Neural crest cell (in vitro differentiated cells): ENCODE results near the gene IL17RE. TPM values are rescaled to one million over a fixed set of nuclear protein-coding genes. Genes with fewer than 3 reads are reported as not detected.
"Not testable (repeated sequence)": the region's sequence is repeated elsewhere in the genome, so short reads cannot be mapped to it uniquely, and the experiment has no call there.

Experiments
- DNase-seq: peaks from one replicate; pipeline ENCODE4 v3.0.0; 2021; ENCODE audit warnings: low read depth, mixed read lengths, low spot score
- H3K27ac Mint-ChIP-seq: one replicate; pipeline ENCODE4 v1.8.0; 2021; ENCODE audit warnings: mild to moderate bottlenecking, mixed read lengths; ENCODE audit not compliant: unreplicated experiment
- H3K27me3 Mint-ChIP-seq: 2 replicates; pipeline ENCODE4 v1.8.0; 2021; ENCODE audit warnings: low read depth, mild to moderate bottlenecking, mixed read lengths
- H3K36me3 Mint-ChIP-seq: 2 replicates; pipeline ENCODE4 v1.8.0; 2021; ENCODE audit warnings: low read depth, mild to moderate bottlenecking, mixed read lengths
- H3K4me1 Mint-ChIP-seq: 2 replicates; pipeline ENCODE4 v1.8.0; 2021; ENCODE audit warnings: mixed read lengths
- H3K4me3 Mint-ChIP-seq: one replicate; pipeline ENCODE4 v1.8.0; 2021; ENCODE audit warnings: mild to moderate bottlenecking, mixed read lengths
- H3K9me3 Mint-ChIP-seq: 2 replicates; pipeline ENCODE4 v1.8.0; 2021; ENCODE audit warnings: mixed read lengths
- CTCF ChIP-seq: fragments of 200-600 bp; sonication (generic); conservative IDR thresholded peaks from 2 replicates; pipeline ENCODE4 v1.5.0; 2021; ENCODE audit warnings: antibody characterized with exemption, mild to moderate bottlenecking
- total RNA-seq: library from RNA; stranded (reverse); gene quantifications from 2 replicates; pipeline ENCODE4 v1.2.1, GENCODE V29; 2021

IL17RE gene
- total RNA-seq, 1 donor from 2014 or later, result 1.7 TPM

DNA sequence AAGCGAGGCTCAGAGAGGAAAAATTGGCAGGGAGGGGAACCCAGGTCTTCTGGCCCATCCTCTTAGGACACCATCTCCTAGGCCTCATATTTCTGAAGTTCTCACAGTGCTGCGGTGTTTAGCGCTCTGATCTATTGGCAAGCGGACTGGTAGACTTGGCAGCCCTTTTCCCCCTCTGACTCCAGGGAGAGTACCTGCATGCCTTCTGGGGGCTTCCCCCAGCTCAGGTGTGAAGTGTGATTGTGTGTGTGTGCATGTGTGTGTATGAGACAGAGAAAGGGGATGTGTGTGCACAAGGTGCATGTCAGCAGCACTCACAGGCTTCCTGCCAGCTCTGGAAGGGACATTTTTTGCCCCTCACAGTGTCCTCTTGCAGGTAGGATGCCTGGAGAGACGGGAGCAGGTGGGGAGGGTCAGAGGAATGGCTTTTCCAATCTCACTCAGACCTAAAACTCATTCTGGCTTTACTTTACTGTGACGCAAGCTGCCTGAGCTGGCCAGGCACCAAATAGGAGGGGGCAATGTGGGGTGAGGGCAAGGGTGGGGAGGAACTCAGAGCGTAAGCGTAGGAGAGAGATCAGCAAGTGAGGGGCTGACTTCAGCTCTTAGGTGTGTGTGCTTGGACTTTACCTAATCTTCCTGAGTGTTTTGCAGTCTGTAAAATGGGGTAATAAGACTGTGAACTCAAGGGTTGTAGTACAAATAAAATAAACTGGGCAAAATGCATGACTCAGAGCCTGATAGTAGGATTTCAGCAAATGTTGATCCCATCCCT, 4.0 kb upstream of the IL17RE start:
- no peaks in the 10 kb centered on the region for H3K4me1 Mint-ChIP-seq
- no peak overlapping the region for H3K4me3 Mint-ChIP-seq
- no peak for DNase-seq
- H3K36me3 Mint-ChIP-seq, result peaks cover 4% of the 10 kb centered on the region
- H3K27me3 Mint-ChIP-seq, result no peaks in the 10 kb centered on the region
- TF ChIP-seq CTCF, result no peak
- no peak overlapping the region for H3K27ac Mint-ChIP-seq
- H3K9me3 Mint-ChIP-seq, result no peaks in the 10 kb centered on the region

- Mint-ChIP-seq H3K36me3 (peaks cover 4% of the 10 kb centered on the region), H3K9me3 (no peaks in the 10 kb centered on the region), H3K27me3 (no peaks in the 10 kb centered on the region), H3K4me3 (no peak overlapping the region), H3K27ac (no peak overlapping the region), H3K4me1 (no peaks in the 10 kb centered on the region)
- DNase-seq, result no peak
- no peak for TF ChIP-seq CTCF
Measured at GRCh38 chr3:9899289-9899791, 3.3 kb upstream of the IL17RE start.

GRCh38 chr3:9900965-9901415, 1.7 kb upstream of the IL17RE start:
- H3K27ac Mint-ChIP-seq, H3K27me3 Mint-ChIP-seq, DNase-seq, H3K4me3 Mint-ChIP-seq, H3K9me3 Mint-ChIP-seq, H3K4me1 Mint-ChIP-seq, H3K36me3 Mint-ChIP-seq: not testable (repeated sequence)

GRCh38 chr3:9901967-9902366, 681 bp upstream of the IL17RE start:
- Mint-ChIP-seq H3K4me1 (no peaks in the 10 kb centered on the region), H3K27me3 (no peaks in the 10 kb centered on the region), H3K36me3 (no peaks in the 10 kb centered on the region), H3K9me3 (no peaks in the 10 kb centered on the region), H3K27ac (no peak overlapping the region), H3K4me3 (no peak overlapping the region)
- DNase-seq, result no peak
- TF ChIP-seq CTCF, result no peak

DNA sequence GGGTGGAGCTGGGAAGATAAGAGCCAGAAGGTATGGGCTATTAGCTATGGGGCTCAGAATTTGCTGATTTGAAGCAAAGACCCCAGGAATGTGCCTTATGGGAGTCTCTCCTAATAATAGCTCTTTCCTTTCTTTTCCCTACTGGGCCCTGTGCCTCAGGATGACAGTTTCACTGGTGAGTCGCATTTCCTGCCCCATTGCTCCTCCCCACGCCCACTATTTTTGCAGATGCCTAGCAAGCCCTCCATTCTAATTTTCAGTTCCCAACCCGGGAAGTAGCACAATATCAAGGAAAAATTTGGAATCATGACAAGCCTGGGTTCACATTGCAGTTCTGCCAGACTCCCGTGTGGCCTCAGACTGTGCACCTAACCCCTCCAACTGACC, 583 bp downstream of the IL17RE start:
- H3K27me3 Mint-ChIP-seq, result no peaks in the 10 kb centered on the region
- no peak for TF ChIP-seq CTCF
- no peak overlapping the region for H3K27ac Mint-ChIP-seq
- no peaks in the 10 kb centered on the region for H3K4me1 Mint-ChIP-seq
- DNase-seq, result no peak
- no peak overlapping the region for H3K4me3 Mint-ChIP-seq
- H3K9me3 Mint-ChIP-seq, result no peaks in the 10 kb centered on the region
- no peaks in the 10 kb centered on the region for H3K36me3 Mint-ChIP-seq

DNA sequence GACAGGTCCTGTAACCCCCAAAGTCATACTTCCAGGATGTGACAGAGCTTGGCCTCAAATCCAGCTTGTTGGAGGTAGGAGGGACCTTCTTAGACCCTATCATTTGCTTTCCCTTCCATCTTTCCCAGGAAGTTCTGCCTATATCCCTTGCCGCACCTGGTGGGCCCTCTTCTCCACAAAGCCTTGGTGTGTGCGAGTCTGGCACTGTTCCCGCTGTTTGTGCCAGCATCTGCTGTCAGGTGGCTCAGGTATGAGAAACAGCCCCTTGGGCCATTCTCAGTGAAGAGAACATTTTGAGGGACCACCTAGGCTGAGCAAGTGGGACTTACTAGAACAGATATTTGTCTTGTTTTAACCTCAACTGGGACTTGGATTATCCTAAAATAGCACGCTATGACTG, 1.3 kb downstream of the IL17RE start:
- no peak overlapping the region for H3K4me3 Mint-ChIP-seq

More for the DNA sequence above, 1.3 kb downstream of the IL17RE start:
- Mint-ChIP-seq H3K36me3 (no peaks in the 10 kb centered on the region), H3K9me3 (no peaks in the 10 kb centered on the region), H3K27me3 (no peaks in the 10 kb centered on the region), H3K4me1 (no peaks in the 10 kb centered on the region), H3K27ac (no peak overlapping the region)
- DNase-seq, result no peak
- TF ChIP-seq CTCF, result no peak
